T-helper 9 cell (primary cell): ENCODE results near the gene TNRC18.

Source experiments
- DNase-seq: peaks from one replicate; pipeline ENCODE4 v3.0.0-alpha.2; 2020

The TNRC18 gene

DNA sequence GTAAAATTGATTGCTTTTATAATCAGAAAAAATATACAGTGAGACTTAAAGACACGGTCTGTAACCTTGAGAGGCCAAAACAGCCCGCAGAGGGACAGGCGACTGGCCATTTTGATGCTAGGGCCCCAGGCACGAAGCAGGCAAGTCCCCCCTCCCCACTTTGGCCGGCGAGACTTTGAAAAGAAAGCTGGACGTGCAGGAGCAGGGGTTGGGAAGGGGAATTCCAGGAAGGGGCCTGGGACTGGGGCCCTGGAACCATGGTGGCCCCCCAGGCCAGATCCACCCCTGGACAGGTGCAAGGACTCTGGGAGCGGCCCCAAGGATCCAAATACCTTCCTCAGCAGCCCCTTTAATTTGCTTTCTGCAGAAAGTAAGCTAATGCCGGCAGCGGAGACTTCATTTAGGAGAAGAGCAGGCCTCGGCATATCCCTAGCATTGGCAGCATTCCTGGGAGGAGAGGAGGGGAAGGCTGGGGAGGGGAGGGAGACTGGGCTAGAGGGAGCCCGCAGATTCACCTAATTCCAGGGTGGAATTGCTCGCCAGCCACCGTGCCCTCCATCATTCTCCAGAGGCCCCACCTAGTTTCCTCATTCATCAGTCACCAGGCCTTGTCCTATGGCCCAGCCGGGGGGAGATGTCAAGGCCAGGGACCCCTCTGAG, 24.9 kb upstream of the TNRC18 start:
- no peak for DNase-seq

DNA sequence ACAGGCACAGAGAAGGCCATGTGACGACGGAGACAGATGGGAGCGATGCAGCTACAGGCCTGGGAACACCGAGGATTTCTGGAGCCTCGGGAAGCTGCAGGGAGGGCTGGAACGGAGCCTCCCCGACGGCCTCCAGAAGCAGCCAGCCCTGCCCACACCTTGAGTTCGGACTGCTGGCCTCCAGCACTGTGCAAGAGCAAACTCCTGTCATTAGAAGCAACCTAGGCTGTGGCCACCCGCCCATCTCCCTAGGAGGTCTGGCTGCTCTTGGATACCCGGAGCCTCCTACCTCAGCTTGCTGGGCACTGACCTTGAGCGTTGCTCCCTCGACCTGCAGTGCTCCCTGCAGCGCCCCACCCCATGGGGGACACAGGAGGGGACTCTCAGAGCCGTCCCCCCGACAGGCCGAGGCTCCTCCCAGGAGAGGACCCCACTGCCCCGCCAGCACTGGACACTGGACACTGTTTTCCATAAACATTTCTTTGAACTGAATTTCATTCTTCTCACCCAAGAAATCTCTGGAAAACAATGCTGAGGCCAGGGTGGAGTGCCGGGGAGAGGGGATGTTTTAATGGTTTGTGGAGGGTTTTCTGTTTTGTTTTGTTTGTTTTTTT, 22.5 kb upstream of the TNRC18 start:
- no peak for DNase-seq

DNA sequence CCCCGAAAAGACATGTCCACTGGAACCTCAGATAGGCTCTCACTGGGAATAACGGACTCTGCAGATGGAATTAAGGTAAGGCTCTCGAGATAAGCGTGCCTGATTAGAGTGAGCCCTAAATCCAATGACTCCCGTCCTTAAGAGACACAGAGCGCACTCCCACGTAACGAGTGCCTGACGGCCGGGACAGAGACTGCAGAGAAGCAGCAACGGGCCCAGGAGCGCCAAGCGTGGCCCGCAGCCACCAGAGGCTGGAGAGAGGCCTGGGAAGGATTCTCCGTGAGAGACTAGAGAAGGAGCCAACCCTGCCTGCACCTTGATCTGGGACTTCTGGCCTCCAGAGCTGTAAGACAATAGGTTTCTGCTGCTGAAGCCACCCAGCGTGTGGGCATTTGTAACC, 20.0 kb upstream of the TNRC18 start:
- no peak for DNase-seq

DNA sequence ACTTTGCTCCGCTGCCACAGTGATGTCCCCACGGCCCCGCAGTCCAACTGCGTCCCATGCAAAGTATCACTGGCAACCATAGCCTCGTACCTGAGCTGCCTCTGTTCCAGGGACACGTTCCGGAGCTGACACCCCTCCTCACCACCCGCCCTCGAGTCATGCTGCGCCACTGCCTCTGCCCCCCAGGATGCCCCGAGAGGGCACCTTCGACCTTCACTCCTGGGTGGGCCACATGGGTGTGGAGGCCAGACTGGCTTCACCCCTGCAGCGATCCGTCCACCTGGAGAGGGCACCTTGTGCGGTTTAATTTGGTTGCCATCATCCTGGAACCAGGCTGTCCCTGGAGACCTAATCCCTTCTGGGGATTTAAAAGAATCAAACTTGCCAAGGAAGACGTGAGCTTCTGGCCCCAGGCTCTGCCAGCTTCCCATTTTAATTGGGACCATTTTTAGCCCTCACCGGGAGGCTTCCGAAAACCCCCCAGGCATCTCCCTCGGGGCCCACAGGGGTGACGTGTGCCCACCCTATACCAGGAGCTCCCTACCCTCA, 19.2 kb upstream of the TNRC18 start:
- DNase-seq: no peak

DNA sequence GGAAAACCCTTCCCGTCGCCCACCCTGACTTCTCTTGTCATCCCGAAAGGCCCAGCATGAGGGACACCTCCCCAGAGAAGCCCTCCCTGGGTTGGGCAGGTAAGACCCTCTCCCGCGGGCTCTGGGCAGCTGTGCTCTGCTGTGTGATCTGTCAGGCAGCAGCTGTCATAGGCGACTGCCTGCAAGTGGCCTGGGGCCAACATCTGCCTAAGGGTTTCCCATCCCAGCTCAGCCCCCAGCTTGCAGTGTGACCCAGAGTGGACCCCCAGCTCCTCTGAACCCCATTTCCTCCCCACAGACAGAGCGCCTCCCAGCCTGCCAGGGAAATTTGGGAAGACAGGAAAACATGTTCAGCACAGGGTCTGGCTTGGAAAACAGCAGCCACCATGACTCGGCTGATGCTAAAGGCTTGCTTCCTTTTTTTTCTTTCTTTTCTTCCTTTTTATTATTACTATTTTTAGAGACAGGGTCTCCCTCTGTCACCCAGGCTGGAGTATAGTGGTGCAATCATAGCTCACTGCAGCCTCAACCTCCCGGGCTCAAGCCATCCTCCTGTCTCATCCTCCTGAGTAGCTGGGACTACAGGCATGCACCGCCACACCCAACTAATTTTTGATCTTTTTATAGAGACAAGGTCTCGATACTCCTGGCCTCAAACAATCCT, 18.3 kb upstream of the TNRC18 start:
- DNase-seq: no peak

DNA sequence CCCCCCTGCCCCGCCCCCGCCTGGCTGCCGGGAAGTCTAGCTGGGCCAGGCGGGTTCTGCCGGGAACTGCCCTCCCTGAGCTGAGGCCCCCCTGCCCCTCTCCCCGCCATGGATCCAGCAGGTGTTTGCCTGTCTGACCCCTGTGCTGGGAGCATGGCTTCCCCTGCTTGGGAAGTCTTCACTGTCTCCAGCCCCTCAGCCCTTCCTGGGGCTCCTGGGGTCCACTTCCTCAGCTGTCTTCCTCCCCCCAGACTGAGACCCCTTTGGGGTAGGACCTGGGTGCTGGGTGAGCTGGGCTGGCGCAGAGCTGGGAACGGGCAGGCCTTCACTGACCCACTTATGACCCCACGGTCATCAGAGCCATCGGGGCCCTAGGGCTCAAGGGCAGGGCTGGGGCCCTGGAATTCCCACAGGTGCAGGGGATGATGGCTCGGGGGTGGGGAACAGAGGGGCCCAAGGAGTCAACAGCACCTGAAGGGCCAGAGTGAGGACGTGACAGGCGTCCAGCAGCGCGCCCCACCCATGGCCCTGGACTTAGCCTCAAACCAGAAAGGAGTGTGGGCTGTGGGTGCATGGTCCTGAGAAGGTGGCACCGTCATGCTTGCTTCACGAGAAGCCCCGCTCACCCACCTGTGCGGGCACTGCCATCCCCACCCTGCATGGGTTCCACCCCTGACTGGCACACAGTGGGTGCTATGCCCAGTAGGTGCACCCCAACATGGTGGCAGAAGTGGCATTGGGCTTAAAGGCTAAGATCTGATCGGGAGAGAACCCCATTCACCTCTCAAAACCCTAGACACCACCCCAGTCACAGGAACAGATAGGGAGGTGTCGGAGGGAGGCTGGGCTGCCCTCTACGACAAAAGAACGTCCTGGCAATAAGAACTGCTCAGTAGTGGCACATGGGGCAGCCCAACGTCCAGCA, 16.2 kb upstream of the TNRC18 start:
- DNase-seq: no peak

DNA sequence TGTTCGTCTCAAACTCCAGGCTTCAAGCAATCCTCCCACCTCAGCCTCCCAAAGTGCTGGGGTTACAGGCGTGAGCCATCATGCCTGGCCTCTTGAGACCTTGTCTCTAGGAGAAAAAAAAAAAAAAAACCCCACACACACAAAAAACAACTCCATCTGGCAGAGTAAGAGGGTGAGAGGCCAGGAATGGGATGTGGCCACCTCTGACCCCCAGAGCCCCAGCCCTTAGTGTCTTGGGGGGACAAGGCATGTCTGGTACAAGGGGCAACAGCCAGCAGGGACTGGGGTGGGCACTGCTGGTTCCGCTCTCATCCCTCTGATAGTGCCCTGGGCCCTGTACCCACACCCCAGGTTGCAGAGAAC, 15.6 kb upstream of the TNRC18 start:
- DNase-seq: no peak

DNA sequence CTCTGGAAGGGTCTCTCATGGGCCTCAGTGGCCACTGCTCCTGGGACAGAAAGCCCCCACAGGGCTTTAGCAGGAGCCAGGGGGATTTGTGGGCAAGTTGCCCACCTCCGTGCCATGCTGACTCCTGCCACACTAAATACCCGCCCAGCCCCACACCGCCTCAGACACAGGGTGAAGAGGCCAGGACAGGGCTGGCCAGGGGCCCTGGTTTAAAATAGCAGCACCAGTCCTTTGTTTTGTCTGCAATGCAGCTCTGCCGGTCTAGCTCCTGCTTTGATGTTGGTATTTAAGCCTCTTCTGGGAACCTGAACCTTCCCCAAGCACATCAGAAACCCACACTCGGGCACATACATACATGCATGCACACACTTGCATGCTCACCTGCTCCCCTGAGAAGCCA, 14.4 kb upstream of the TNRC18 start:
- no peak for DNase-seq

DNA sequence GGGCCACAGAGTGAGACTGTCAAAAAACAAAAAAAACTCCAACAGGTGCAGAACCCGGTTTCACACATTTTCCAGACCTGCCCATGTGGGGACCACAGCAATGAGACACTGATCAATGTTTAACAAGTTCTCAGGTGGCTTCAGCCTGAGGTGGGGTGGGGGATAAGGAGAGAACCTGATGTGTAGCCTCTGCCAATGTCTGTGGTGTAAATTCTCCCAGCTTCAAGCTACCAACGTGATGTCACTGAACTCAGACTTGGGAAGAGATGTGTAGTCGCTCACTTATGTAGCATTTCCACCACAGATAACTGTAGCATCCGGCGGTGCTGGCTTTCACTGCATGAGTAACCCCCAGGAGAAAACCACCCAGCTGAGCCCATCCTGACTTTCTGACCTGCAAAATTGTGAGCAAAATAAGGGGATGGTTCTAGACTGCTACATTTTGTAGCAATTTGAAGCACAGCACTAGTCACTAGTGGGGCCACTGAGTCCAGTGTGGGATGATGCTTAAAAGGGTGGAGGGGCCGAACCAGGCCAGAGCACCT, 13.8 kb upstream of the TNRC18 start:
- no peak for DNase-seq

DNA sequence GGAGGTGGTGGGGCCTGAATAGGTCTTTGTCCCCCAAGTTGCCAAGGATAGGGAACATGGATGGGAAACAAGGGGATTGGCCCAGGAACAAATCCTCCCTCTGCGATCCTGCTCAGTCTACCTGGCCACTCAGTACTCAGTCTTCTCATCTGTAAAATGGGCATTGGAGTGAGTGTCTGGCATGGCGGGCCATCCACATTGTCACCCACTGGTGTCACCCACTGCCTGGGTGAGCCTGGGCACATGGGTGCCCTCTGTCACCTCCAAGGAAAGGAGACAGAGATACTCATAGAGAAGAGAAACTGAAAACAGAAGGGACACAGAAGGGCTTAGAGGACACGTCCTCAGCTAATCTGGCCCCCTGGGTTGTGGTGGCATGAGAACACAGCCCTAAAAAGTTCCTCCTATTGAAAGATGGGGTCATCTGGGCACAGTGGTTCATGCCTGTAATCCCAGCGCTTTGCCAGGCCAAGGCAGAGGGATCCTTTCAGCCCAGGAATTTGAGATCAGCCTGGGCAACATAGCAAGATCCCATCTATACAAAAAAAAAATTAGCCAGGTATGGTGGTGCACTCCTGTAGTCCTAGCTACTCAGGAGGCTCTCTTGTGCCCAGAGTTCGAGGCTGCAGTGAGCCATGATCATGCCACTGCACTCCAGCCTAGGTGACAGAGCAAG, 12.5 kb upstream of the TNRC18 start:
- DNase-seq: no peak

DNA sequence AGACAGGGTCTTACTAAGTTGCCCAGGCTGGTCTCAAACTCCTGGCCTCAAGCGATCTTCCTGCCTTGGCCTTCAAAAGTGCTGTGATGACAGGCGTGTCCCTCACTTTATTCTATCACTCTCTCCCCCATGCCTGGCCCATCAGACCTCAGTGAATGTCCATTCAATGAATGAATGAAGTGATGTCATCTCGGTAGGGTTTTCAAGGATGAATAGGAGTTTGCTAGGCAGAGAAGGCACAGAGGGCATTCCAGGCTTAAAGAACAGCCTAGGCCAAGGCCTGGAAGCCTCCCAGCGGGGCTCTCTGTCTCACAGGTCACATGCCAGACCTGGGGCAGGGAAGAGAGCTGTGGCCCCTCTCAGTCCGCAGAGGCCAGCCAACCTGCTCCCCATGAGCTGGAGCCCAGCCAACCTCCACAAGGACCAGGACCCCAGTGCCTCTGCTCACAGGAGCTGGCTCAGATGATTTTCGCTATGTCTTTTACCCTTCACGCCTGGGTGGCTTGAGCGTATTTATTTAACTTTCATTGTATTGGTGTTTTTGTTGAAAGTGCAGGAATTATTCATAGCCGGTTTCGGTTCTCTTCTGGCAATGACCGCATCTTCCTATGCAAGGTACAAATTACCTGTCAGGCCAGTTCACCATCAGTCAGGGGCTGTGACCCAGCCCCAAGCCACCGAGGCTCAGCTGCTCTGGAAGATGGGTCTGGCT, 11.8 kb upstream of the TNRC18 start:
- DNase-seq: no peak

DNA sequence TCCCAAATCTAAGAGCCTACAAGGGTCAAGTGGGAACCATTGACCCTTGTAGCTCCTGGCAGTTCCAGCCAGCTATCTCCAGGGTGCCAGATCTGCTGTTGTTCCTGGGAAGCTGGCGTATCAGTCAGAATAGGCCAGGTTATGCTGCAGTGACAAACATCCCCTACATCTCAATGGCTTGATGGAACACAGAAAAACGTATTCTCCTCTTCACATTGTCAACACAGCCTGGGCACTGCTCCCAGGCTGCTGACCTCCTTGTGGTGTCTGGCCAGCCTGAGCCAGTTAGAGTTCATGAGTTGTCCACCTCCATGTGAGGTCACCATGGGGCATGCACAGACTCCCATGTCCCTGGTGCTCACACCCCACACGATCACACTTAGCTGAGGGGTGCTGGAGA, 9.5 kb upstream of the TNRC18 start:
- DNase-seq: no peak

DNA sequence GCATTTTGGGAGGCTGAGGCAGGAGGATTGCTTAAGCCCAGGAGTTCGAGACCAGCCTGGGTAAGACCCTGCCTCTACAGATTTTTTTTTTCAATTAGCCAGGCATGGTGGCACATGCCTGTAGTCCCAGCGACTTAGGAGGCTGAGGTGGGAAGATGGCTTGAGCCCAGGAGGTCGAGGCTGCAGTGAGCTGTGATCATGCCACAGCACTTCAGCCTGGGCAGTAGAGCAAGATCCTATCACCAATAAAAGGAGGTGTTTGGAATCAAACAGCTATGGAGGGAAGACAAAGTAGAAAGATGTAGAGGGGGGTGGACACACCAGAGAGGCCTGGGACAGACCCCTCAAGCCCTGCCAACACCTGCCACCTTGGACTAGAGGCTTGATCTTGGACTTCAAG, 9.1 kb upstream of the TNRC18 start:
- DNase-seq: no peak

DNA sequence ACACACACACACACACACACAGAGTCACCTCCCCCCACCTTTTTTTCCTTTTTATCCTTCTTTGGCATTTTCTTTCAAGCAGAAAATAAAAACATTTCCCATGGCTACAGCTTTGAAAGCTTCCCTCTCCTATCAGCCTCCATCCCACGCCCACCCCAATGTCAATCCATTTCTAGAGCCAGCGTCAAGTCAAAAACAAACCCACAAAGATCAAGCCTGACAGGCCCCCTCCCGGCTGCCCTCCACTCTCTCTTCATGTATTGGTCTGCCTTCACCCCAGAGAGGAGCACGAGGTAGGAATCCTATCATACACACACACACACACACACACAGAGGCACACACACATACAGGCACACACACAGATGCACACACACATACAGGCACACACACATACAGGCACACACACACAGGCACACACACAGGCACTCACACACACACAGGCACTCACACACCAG, 8.0 kb upstream of the TNRC18 start:
- no peak for DNase-seq

DNA sequence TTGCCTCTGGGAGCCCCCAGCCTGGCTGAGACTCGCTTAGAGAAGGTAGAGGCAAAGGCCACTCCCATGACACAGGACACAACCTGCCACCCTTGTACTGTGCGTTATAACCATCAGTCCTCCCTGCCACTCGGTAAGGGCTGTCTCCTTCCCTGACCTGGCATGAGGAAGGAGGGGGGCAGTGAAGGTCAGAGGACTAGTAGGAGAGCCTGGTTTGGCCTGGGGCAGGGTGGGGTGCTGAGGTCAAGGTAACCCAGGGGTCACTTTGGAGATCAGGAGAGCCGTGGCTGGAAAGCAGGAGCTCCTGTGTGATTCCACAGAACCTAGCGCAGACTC, 6.9 kb upstream of the TNRC18 start:
- DNase-seq: no peak

DNA sequence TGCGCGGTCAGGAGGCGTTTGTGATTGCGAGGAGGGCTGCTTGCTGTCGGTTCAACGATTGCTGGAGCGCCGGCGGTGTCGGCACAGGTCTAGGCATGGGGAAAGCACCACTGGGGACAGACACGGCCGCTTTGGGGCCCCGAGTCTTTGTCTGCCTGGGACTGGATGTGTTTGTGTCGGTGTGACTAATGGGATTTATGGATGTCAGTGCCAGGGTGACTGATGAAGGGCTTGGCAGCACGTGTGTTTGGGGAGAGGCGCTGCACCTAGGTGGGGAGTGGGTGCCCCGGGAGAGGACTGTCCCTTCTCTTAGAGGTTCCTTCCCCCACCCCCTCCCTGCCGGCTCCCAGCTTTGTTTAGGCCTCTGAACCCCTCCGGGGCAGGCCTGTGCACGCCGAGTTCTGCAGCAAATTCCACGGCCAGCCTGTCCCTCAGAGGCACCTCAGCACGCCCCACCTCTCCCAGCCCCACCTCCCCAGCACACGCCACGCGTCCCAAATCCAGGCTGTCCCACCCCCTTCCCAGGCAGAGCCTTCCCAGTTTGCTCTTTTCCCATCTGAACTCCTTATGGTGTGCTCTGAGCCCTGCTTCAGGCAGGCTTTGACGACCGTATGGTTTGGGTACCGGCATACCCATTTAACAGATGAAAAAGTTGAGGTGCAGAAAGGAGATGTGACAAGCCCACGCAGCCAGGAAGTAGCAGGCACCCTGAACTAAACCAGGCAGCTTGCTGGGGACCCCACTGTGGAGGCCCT, 6.4 kb upstream of the TNRC18 start:
- DNase-seq: no peak

DNA sequence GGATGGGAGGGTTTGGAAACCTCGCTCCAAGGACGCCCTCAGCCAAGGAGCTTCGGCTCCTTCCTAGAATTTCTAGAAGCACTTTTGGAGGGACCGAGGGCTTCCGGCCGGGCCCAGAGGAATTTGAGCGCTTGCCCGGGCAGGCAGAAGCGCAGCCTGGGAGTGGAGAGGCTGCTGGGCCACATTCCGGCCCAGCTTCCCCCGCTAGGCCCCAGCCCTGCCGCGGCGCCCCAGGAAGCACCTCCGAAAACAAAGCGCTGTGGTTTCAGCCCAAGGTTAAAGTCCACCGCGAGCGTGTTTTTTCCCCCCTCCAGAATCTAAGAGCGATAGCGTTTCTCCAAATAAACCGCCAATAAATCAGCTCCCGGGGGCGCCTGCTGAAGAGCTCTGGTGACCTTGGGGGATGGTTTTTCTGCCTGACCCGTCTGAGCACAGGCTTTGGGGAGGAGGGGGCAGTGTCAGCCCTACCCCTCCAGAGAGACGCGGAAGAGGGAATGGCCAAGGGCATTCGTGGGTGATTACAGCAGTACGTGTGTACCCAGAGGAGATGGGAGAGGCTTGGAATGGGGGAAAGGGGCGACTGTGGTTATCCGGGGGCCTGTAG, 5.7 kb upstream of the TNRC18 start:
- no peak for DNase-seq

DNA sequence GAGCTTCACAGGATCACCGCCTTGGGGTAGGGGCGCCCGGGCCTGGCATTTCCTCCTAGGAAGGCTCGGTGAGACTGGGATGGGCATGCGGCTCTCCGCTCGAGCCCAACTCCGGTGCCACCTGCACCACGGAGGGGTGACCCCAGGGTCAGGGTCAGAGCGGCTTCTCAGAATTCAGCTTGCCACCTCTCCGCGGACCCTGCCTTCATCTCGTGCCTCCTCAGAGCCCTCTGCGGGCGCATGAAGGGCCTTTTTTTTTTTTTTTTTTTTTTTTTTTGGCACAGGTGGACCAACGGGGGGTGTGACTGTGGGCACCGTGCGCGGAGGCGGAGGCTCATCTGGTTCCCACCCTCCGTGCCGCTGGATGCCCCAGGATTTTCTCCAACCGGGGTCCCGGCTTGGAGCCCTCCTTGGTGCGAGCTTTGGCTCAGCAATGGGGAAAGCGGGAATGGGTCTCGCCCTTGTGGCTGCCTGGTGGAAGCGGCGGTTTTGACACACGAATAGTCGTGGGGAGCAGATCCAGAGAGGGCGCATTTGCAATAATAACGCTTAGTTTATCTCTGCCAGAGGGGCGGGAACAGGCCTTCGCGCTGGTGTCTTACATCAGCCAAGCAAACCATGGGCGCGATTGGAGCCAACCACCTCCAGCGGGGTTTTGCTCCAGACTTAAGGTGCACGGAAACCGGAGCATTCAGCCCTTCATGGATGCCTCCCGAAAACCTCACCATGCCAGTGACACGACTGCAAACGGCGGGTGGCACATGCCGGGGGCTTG, 5.0 kb upstream of the TNRC18 start:
- no peak for DNase-seq

DNA sequence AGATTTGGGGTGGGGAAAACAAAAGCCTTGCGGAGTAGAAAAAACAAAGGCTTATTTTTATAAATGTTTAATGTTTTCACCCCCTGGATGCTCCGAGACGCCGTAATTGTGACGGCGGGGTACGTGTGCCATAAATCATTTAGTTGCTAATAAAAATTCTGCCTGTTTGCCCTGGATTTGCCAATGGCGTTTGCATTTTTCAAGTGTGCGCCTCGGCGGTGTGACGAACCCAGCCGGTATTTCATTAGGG, 2.5 kb upstream of the TNRC18 start:
- DNase-seq: no peak
